Calu3 (cell line): ENCODE measurements around the gene ATF7. TPM values are rescaled to one million over a fixed set of nuclear protein-coding genes. Genes with fewer than 3 reads are reported as not detected.

Experiments used
- BruUV-seq: library from RNA; stranded (reverse); fragments of 400-500 nt; replicated peaks from 2 replicates; lab custom pipeline; 2021; lab: Mats Ljungman, UMichigan
- CTCF ChIA-PET: fragments of 300-600 bp; sonication (Branson Sonifier 250); formaldehyde crosslinking; loops from one replicate; lab custom pipeline; 2022; ENCODE audit warnings: antibody characterized with exemption; lab: Charles Lee
- DNase-seq: peaks from one replicate; pipeline ENCODE4 v3.0.0; 2022
- H3K27ac Mint-ChIP-seq: one replicate; pipeline ENCODE4 v1.8.0; 2022; ENCODE audit warnings: mixed read lengths; ENCODE audit not compliant: unreplicated experiment
- H3K27me3 Mint-ChIP-seq: one replicate; pipeline ENCODE4 v1.8.0; 2022; ENCODE audit warnings: mixed read lengths; ENCODE audit not compliant: unreplicated experiment
- H3K36me3 Mint-ChIP-seq: one replicate; pipeline ENCODE4 v1.8.0; 2022; ENCODE audit warnings: mild to moderate bottlenecking, moderate library complexity, mixed read lengths; ENCODE audit not compliant: insufficient read depth, unreplicated experiment
- H3K4me1 Mint-ChIP-seq: one replicate; pipeline ENCODE4 v1.8.0; 2022; ENCODE audit warnings: mild to moderate bottlenecking, low read depth, mixed read lengths; ENCODE audit not compliant: unreplicated experiment
- H3K4me3 Mint-ChIP-seq: one replicate; pipeline ENCODE4 v1.8.0; 2022; ENCODE audit warnings: mild to moderate bottlenecking, low read depth, moderate library complexity, mixed read lengths; ENCODE audit not compliant: unreplicated experiment
- H3K9me3 Mint-ChIP-seq: one replicate; pipeline ENCODE4 v1.8.0; 2022; ENCODE audit warnings: low read depth, mixed read lengths; ENCODE audit not compliant: unreplicated experiment
- CTCF ChIP-seq: fragments of 200-600 bp; IDR thresholded peaks from one replicate; pipeline ENCODE4 v1.8.0; 2022; ENCODE audit warnings: antibody characterized with exemption; ENCODE audit not compliant: unreplicated experiment
- intact Hi-C: fragments of 100-400 bp; cut with micrococcal nuclease; formaldehyde crosslinking; loops from one replicate; pipeline ENCODE4 v1.10.0; 2022; ENCODE audit not compliant: unreplicated experiment
- total RNA-seq: library from RNA; stranded (reverse); gene quantifications from 2 replicates; pipeline ENCODE4 v1.2.3, GENCODE V29; 2022

Gene ATF7
- total RNA-seq, 1 experiment from 2014 or later, result 18.0 TPM

- no peak for TF ChIP-seq CTCF
- CTCF ChIA-PET, result interaction anchor here (0.5 to 2.0 kb wide), 5 partner anchors 80 to 195 kb away, joined by 3 to 11 read pairs (median 4); partner anchors contain the start of gene AAAS
- Mint-ChIP-seq H3K4me3 (peak within 1 kb of the TSS; percentile 76), H3K4me1 (peaks cover 25% of the 10 kb centered on the region), H3K27me3 (peaks cover 10% of the 10 kb centered on the region), H3K9me3 (no peaks in the 10 kb centered on the region), H3K36me3 (peaks cover 57% of the 10 kb centered on the region), H3K27ac (peak within 1 kb of the TSS; percentile 62)
- no TSS peak for BruUV-seq
- peak; percentile 93 for DNase-seq
- intact Hi-C loops, result no loop called here
These were observed 125.2 kb downstream of the ATF7 start, which contains the start of gene TARBP2 for GRCh38 chr12:53500776-53501614. TARBP2 (plus strand) TSS chr12:53501283; CDS start chr12:53501409, 126 bp downstream.

GRCh38 chr12:53500142-53500775 lies 125.9 kb downstream of the ATF7 start:
- H3K4me3 Mint-ChIP-seq, result peak overlapping the region; percentile 76
- peaks cover 50% of the 10 kb centered on the region for H3K36me3 Mint-ChIP-seq
- intact Hi-C loops, result no loop called here
- H3K9me3 Mint-ChIP-seq, result no peaks in the 10 kb centered on the region
- CTCF ChIA-PET, result interaction anchor here (0.9 to 2.0 kb wide), 3 partner anchors 79 to 194 kb away, joined by 3 to 11 read pairs (median 4); partner anchors contain the start of gene AAAS
- TF ChIP-seq CTCF, result no peak
- H3K4me1 Mint-ChIP-seq, result peaks cover 29% of the 10 kb centered on the region
- BruUV-seq, result TSS peak; percentile 87
- H3K27ac Mint-ChIP-seq, result peak overlapping the region; percentile 62
- DNase-seq, result no peak
- H3K27me3 Mint-ChIP-seq, result peaks cover 10% of the 10 kb centered on the region

GRCh38 chr12:53499266-53500141 lies 126.7 kb downstream of the ATF7 start, which contains the start of gene MAP3K12:
MAP3K12 (minus strand) TSS chr12:53499458; CDS start chr12:53487391, 12,067 bp downstream.
- intact Hi-C loops, result no loop called here
- peak within 1 kb of the TSS; percentile 62 for H3K27ac Mint-ChIP-seq
- no peaks in the 10 kb centered on the region for H3K9me3 Mint-ChIP-seq
- H3K36me3 Mint-ChIP-seq, result peaks cover 43% of the 10 kb centered on the region
- peak; percentile 32 for DNase-seq
- BruUV-seq, result no TSS peak
- CTCF ChIA-PET, result interaction anchor here (0.6 kb wide), 1 partner anchor 15 kb away, joined by 4 read pairs; no protein-coding TSS in a partner anchor
- no peak for TF ChIP-seq CTCF
- peaks cover 10% of the 10 kb centered on the region for H3K27me3 Mint-ChIP-seq
- peaks cover 29% of the 10 kb centered on the region for H3K4me1 Mint-ChIP-seq
- peak within 1 kb of the TSS; percentile 76 for H3K4me3 Mint-ChIP-seq

GRCh38 chr12:53498235-53498630 lies 127.9 kb downstream of the ATF7 start:
- Mint-ChIP-seq H3K4me1 (peaks cover 40% of the 10 kb centered on the region), H3K27ac (no peak overlapping the region), H3K4me3 (peak overlapping the region; percentile 76), H3K9me3 (no peaks in the 10 kb centered on the region), H3K36me3 (peaks cover 44% of the 10 kb centered on the region), H3K27me3 (peaks cover 10% of the 10 kb centered on the region)
- intact Hi-C loops, result no loop called here
- BruUV-seq, result no TSS peak
- TF ChIP-seq CTCF, result no peak
- DNase-seq, result no peak
- CTCF ChIA-PET, result no interaction called here
